WTC11 (cell line): Measurements from ENCODE around the gene PGAM5. TPM values are rescaled to one million over a fixed set of nuclear protein-coding genes. Genes with fewer than 3 reads are reported as not detected.

Source experiments
- ATAC-seq: fragments of 200-7000 bp; cut with Tn5 transposase; 2 replicates; pipeline ENCODE4 v1.10.0; 2021; ENCODE audit warnings: mild to moderate bottlenecking, moderate library complexity
- CTCF ChIA-PET: fragments of 300-600 bp; sonication (Branson Sonifier 250); formaldehyde crosslinking; loops from one replicate; lab custom pipeline; 2021; ENCODE audit warnings: antibody characterized with exemption; lab: Charles Lee
- POLR2A ChIA-PET: fragments of 350-600 bp; sonication (Branson Sonifier 250); formaldehyde crosslinking; loops from one replicate; lab custom pipeline; 2021; ENCODE audit warnings: antibody characterized with exemption; lab: Charles Lee
- DNase-seq: peaks from one replicate; pipeline ENCODE4 v3.0.0; 2021; ENCODE audit warnings: low spot score
- H3K27ac Mint-ChIP-seq: 2 replicates; pipeline ENCODE4 v1.8.0; 2021; ENCODE audit warnings: mixed read lengths
- H3K27me3 Mint-ChIP-seq: 2 replicates; pipeline ENCODE4 v1.8.0; 2021; ENCODE audit warnings: low read depth, mild to moderate bottlenecking, moderate library complexity, mixed read lengths
- H3K36me3 Mint-ChIP-seq: 2 replicates; pipeline ENCODE4 v1.8.0; 2021; ENCODE audit warnings: mixed read lengths
- H3K4me1 Mint-ChIP-seq: 2 replicates; pipeline ENCODE4 v1.8.0; 2022; ENCODE audit warnings: mixed read lengths
- H3K4me3 Mint-ChIP-seq: 2 replicates; pipeline ENCODE4 v1.8.0; 2021; ENCODE audit warnings: mild to moderate bottlenecking, moderate library complexity, mixed read lengths
- H3K9me3 Mint-ChIP-seq: 2 replicates; pipeline ENCODE4 v1.8.0; 2021; ENCODE audit warnings: mixed read lengths
- ATF1 ChIP-seq: sonication (generic); formaldehyde crosslinking; IDR thresholded peaks from 2 replicates; pipeline ENCODE4 v1.8.1; 2023; ENCODE audit warnings: mild to moderate bottlenecking, moderate library complexity, missing genetic modification reagents
- ATF6 ChIP-seq: sonication (generic); formaldehyde crosslinking; IDR thresholded peaks from 2 replicates; pipeline ENCODE4 v1.8.1; 2023; ENCODE audit warnings: mild to moderate bottlenecking, missing genetic modification reagents
- E2F4 ChIP-seq: sonication (generic); formaldehyde crosslinking; IDR thresholded peaks from 2 replicates; pipeline ENCODE4 v1.8.1; 2022; ENCODE audit warnings: low read depth, mild to moderate bottlenecking, moderate library complexity, missing genetic modification reagents, borderline replicate concordance
- GRHL2 ChIP-seq: fragments of 250-450 bp; sonication (Bioruptor Pico); IDR thresholded peaks from 2 replicates; pipeline ENCODE4 v1.8.0; 2022; ENCODE audit warnings: mild to moderate bottlenecking, moderate library complexity; ENCODE audit not compliant: insufficient replicate concordance, severe bottlenecking
- IRF1 ChIP-seq: sonication (generic); formaldehyde crosslinking; IDR thresholded peaks from 2 replicates; pipeline ENCODE4 v1.8.0; 2023; ENCODE audit warnings: missing genetic modification reagents
- MYBL2 ChIP-seq: sonication (generic); formaldehyde crosslinking; IDR thresholded peaks from 2 replicates; pipeline ENCODE4 v1.8.1; 2023; ENCODE audit warnings: mild to moderate bottlenecking, moderate library complexity, missing genetic modification reagents
- NFE2L1 ChIP-seq: sonication (generic); formaldehyde crosslinking; IDR thresholded peaks from 2 replicates; pipeline ENCODE4 v1.8.1; 2023; ENCODE audit warnings: missing genetic modification reagents
- NFYB ChIP-seq: sonication (generic); formaldehyde crosslinking; conservative IDR thresholded peaks from 2 replicates; pipeline ENCODE4 v1.8.0; 2022; ENCODE audit warnings: low read depth, missing genetic modification reagents
- TEAD4 ChIP-seq: sonication (generic); formaldehyde crosslinking; IDR thresholded peaks from 2 replicates; pipeline ENCODE4 v1.8.0; 2022; ENCODE audit warnings: mild to moderate bottlenecking, missing genetic modification reagents
- TP53 ChIP-seq: sonication (generic); formaldehyde crosslinking; IDR thresholded peaks from 2 replicates; pipeline ENCODE4 v1.8.1; 2023; ENCODE audit warnings: mild to moderate bottlenecking, missing genetic modification reagents
- USF2 ChIP-seq: sonication (generic); formaldehyde crosslinking; IDR thresholded peaks from 2 replicates; pipeline ENCODE4 v1.8.1; 2023; ENCODE audit warnings: mild to moderate bottlenecking, missing genetic modification reagents, moderate library complexity
- ZBTB21 ChIP-seq: sonication (generic); formaldehyde crosslinking; IDR thresholded peaks from 2 replicates; pipeline ENCODE4 v1.8.1; 2023; ENCODE audit warnings: mild to moderate bottlenecking, missing genetic modification reagents, borderline replicate concordance
- ZNF219 ChIP-seq: sonication (generic); formaldehyde crosslinking; IDR thresholded peaks from 2 replicates; pipeline ENCODE4 v1.8.0; 2023; ENCODE audit warnings: missing genetic modification reagents, mild to moderate bottlenecking, borderline replicate concordance
- ZNF281 ChIP-seq: sonication (generic); formaldehyde crosslinking; IDR thresholded peaks from 2 replicates; pipeline ENCODE4 v1.8.0; 2023; ENCODE audit warnings: mild to moderate bottlenecking, missing genetic modification reagents
- ZNF425 ChIP-seq: fragments of 250-450 bp; sonication (Bioruptor Pico); conservative IDR thresholded peaks from 2 replicates; pipeline ENCODE4 v1.9.0; 2021; ENCODE audit warnings: mild to moderate bottlenecking
- ZNF671 ChIP-seq: fragments of 250-450 bp; sonication (Bioruptor Pico); IDR thresholded peaks from 2 replicates; pipeline ENCODE4 v1.8.0; 2021; ENCODE audit warnings: mild to moderate bottlenecking
- total RNA-seq: library from RNA; stranded (reverse); gene quantifications from 3 replicates; pipeline ENCODE4 v1.2.3, GENCODE V29; 2021

PGAM5 gene
- total RNA-seq, 1 experiment from 2014 or later = 89.7 TPM

GRCh38 chr12:132717011-132717410 is 6.4 kb downstream of the PGAM5 start (continued):
- TF ChIP-seq IRF1 (CRISPR knock-in tag) (no peak), ATF6 (CRISPR knock-in tag) (no peak), ZNF219 (CRISPR knock-in tag) (no peak), ZBTB21 (CRISPR knock-in tag) (no peak), MYBL2 (no peak), ZNF671 (CRISPR knock-in tag) (no peak), NFE2L1 (CRISPR knock-in tag) (no peak)

GRCh38 chr12:132717531-132718387 is 7.1 kb downstream of the PGAM5 start:
- no peak for TF ChIP-seq ZNF281 (CRISPR knock-in tag)
- TF ChIP-seq USF2 (CRISPR knock-in tag) = no peak
- TF ChIP-seq ATF1 (CRISPR knock-in tag) = no peak
- no peak for TF ChIP-seq NFYB (CRISPR knock-in tag)
- TF ChIP-seq IRF1 (CRISPR knock-in tag) = no peak
- no peak for TF ChIP-seq TEAD4
- TF ChIP-seq E2F4 (CRISPR knock-in tag) = no peak
- Mint-ChIP-seq H3K9me3 (no peaks in the 10 kb centered on the region), H3K27ac (no peak overlapping the region), H3K4me3 (no peak overlapping the region), H3K36me3 (peaks cover 46% of the 10 kb centered on the region), H3K4me1 (no peaks in the 10 kb centered on the region), H3K27me3 (no peaks in the 10 kb centered on the region)
- ATAC-seq = peak; percentile 26
- ChIA-PET POLR2A (no interaction called here), CTCF (interaction anchor here (1.9 kb wide), 1 partner anchor 51 kb away, joined by 4 read pairs; no protein-coding TSS in a partner anchor)
- no peak for DNase-seq

- H3K27ac Mint-ChIP-seq = 0 out of 2 replicates have a peak overlapping the region, but pooled peaks have one; percentile 34
- ATAC-seq (no peak), DNase-seq (no peak)
- ChIA-PET POLR2A (no interaction called here), CTCF (interaction anchor here (1.9 kb wide), 1 partner anchor 50 kb away, joined by 4 read pairs; no protein-coding TSS in a partner anchor)
- H3K4me3 Mint-ChIP-seq = no peak overlapping the region
- TF ChIP-seq GRHL2 (CRISPR knock-in tag) (no peak), TEAD4 (no peak), NFE2L1 (CRISPR knock-in tag) (no peak), ZNF425 (CRISPR knock-in tag) (no peak), TP53 (no peak)
- H3K36me3 Mint-ChIP-seq = peaks cover 52% of the 10 kb centered on the region
- H3K9me3 Mint-ChIP-seq = no peaks in the 10 kb centered on the region
- no peaks in the 10 kb centered on the region for H3K4me1 Mint-ChIP-seq
- no peaks in the 10 kb centered on the region for H3K27me3 Mint-ChIP-seq
Measured at GRCh38 chr12:132718644-132719043, 8.0 kb downstream of the PGAM5 start.
